Osteocyte (in vitro differentiated cells): ENCODE results near the gene PAPSS2. TPM values are rescaled to one million over a fixed set of nuclear protein-coding genes. Genes with fewer than 3 reads are reported as not detected.
A peak's percentile ranks its signal among the peaks of the same experiment; 100 is the strongest.

Experiments used
- DNase-seq: peaks from one replicate; pipeline ENCODE4 v3.0.0; 2021; ENCODE audit warnings: mixed read lengths; ENCODE audit not compliant: unreplicated experiment; ENCODE audit errors: extremely low spot score
- H3K27ac Mint-ChIP-seq: one replicate; pipeline ENCODE4 v1.8.0; 2021; ENCODE audit warnings: mild to moderate bottlenecking, mixed read lengths; ENCODE audit not compliant: unreplicated experiment
- H3K27me3 Mint-ChIP-seq: one replicate; pipeline ENCODE4 v1.8.0; 2021; ENCODE audit warnings: mixed read lengths; ENCODE audit not compliant: unreplicated experiment
- H3K36me3 Mint-ChIP-seq: one replicate; pipeline ENCODE4 v1.8.0; 2021; ENCODE audit warnings: mixed read lengths; ENCODE audit not compliant: unreplicated experiment
- H3K4me1 Mint-ChIP-seq: one replicate; pipeline ENCODE4 v1.8.0; 2021; ENCODE audit warnings: mixed read lengths; ENCODE audit not compliant: unreplicated experiment
- H3K4me3 Mint-ChIP-seq: one replicate; pipeline ENCODE4 v1.8.0; 2021; ENCODE audit warnings: mild to moderate bottlenecking, moderate library complexity, mixed read lengths; ENCODE audit not compliant: unreplicated experiment
- H3K9me3 Mint-ChIP-seq: one replicate; pipeline ENCODE4 v1.8.0; 2021; ENCODE audit warnings: mixed read lengths; ENCODE audit not compliant: unreplicated experiment
- total RNA-seq: library from RNA; stranded (reverse); gene quantifications from 2 replicates; pipeline ENCODE4 v1.2.1, GENCODE V29; 2021
- TF ChIP-seq, protein P1 (sequence below): fragments of 200-600 bp; sonication (generic); IDR thresholded peaks from 2 replicates; pipeline ENCODE4 v1.5.0; 2021; ENCODE audit warnings: antibody characterized with exemption, mild to moderate bottlenecking, moderate library complexity

The PAPSS2 gene
- total RNA-seq, 1 donor from 2014 or later, result 18.5 TPM

DNA sequence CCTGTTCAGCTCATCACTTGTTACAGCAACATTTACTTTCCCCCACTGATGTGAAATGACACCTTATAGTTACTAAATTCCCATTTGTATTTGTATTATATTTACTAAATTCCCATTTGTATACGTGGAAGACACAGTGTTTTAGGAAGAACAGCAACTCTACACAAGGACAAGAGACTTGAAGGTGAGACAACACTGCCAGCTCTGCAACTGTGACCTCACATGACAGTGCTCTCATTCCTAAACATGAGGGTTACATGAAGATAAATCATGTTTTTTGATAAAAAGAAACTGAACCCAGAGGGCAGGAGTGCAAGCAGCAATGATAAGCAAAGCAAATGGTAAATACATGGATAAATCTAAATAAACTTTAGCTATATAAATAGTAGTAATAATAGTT, 98.0 kb downstream of the PAPSS2 start:
- H3K9me3 Mint-ChIP-seq, result no peaks in the 10 kb centered on the region

DNA sequence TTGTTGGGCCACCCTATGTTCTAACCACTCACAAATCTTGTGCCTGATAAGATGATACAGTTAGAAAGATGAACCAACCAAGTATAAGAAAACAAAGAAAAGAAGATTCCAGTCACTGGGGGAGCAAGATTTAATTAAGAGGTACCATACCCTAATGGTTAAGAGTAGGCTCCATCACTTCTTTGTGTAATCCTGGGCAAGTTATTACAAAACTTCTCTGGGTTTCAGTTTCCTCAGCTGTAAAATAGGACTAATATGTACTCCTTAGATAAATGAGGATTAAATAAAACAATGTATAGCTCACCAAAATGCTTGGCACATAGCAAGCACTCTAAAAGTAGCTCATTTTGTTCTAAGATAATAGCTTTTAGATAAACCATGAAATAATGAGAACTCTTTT, 99.9 kb downstream of the PAPSS2 start:
- H3K9me3 Mint-ChIP-seq, result no peaks in the 10 kb centered on the region
- H3K27ac Mint-ChIP-seq, result no peak overlapping the region
- TF ChIP-seq, protein P1, sequence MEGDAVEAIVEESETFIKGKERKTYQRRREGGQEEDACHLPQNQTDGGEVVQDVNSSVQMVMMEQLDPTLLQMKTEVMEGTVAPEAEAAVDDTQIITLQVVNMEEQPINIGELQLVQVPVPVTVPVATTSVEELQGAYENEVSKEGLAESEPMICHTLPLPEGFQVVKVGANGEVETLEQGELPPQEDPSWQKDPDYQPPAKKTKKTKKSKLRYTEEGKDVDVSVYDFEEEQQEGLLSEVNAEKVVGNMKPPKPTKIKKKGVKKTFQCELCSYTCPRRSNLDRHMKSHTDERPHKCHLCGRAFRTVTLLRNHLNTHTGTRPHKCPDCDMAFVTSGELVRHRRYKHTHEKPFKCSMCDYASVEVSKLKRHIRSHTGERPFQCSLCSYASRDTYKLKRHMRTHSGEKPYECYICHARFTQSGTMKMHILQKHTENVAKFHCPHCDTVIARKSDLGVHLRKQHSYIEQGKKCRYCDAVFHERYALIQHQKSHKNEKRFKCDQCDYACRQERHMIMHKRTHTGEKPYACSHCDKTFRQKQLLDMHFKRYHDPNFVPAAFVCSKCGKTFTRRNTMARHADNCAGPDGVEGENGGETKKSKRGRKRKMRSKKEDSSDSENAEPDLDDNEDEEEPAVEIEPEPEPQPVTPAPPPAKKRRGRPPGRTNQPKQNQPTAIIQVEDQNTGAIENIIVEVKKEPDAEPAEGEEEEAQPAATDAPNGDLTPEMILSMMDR, result no peak
- no peak for DNase-seq
- H3K36me3 Mint-ChIP-seq, result peaks cover 20% of the 10 kb centered on the region
- no peaks in the 10 kb centered on the region for H3K27me3 Mint-ChIP-seq
- peaks cover 6% of the 10 kb centered on the region for H3K4me1 Mint-ChIP-seq
- H3K4me3 Mint-ChIP-seq, result no peak overlapping the region

More for the DNA sequence above, 98.0 kb downstream of the PAPSS2 start:
- Mint-ChIP-seq H3K4me1 (peaks cover 6% of the 10 kb centered on the region), H3K27me3 (no peaks in the 10 kb centered on the region), H3K4me3 (no peak overlapping the region), H3K27ac (no peak overlapping the region), H3K36me3 (peaks cover 24% of the 10 kb centered on the region)
- DNase-seq, result no peak
- TF ChIP-seq, protein P1, result no peak

DNA sequence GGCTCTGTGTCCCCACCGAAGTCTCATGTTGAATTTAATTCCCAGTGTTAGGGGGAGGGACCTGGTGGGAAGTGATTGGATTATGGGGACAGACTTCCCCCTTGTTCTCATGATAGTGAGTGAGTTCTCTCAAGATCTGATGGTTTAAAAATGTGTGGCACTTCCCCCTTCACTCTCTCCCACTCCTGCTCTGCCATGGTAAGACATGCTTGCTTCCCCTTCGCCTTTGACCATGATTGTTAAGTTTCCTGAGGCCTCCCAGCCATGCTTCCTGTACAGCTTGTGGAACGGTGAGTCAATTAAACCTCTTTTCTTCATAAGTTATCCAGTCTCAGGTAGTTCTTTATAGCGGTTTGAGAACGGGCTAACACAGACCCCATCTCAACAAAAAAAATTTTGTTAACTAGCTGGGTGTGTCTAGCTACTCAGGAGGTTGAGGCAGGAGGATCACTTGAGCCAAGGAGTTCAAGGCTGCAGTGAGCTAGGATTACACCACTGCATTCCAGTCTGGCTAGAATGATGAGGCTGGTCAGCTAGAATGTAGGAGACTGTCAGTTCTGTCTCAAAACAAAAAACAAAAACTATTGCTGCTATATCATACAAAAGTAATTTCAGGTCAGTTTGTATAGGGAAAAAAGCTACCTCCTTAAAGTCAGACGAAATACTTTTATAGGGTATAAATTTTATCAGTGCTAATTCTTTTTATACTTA, 100.7 kb downstream of the PAPSS2 start:
- no peak for DNase-seq
- Mint-ChIP-seq H3K27ac (peak overlapping the region; percentile 12), H3K4me3 (no peak overlapping the region), H3K4me1 (peaks cover 6% of the 10 kb centered on the region), H3K9me3 (no peaks in the 10 kb centered on the region), H3K27me3 (no peaks in the 10 kb centered on the region), H3K36me3 (peaks cover 20% of the 10 kb centered on the region)
- TF ChIP-seq, protein P1, result no peak

DNA sequence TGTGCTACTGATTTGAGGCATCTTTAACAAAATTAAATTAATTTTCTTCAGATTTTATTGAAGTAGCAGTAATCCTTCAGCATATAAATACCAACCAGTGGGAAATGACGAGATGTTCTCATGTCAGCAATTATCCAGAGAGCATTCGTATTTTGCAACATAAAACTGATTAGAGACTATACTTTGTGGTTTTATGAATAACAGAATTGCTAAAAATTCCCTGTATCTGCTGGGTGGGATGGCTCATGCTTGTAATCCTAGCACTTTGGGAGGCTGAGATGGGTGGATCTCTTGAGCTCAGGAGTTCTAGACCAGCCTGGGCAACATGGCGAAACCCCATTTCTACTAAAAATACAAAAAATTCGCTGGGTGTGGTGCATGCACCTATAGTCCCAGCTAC, 101.5 kb downstream of the PAPSS2 start:
- no peak for DNase-seq
- H3K4me3 Mint-ChIP-seq, result no peak overlapping the region

DNA sequence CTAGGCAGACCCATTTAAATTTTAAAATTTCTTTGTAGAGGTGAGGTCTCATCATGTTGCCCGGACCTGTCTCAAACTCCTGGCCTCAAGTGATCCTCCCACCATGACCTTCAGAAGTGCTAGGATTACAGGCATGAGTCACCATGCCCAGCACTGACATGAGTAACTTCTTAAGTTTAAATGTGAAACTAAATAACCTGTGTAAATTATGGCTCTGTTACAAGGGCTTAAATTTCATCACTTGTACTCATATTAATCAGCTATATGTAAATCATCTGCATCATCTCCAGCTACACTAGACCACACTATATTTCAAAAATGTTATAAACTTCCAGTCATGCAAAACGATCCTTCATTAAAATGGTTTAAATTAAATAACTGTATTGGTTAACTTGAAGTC, 102.2 kb downstream of the PAPSS2 start:
- TF ChIP-seq, protein P1, result no peak
- H3K4me1 Mint-ChIP-seq, result peaks cover 10% of the 10 kb centered on the region
- peaks cover 21% of the 10 kb centered on the region for H3K36me3 Mint-ChIP-seq
- no peaks in the 10 kb centered on the region for H3K27me3 Mint-ChIP-seq
- H3K27ac Mint-ChIP-seq, result peak overlapping the region; percentile 2
- DNase-seq, result no peak
- H3K4me3 Mint-ChIP-seq, result no peak overlapping the region
- H3K9me3 Mint-ChIP-seq, result no peaks in the 10 kb centered on the region

More for the DNA sequence above, 101.5 kb downstream of the PAPSS2 start:
- peaks cover 7% of the 10 kb centered on the region for H3K4me1 Mint-ChIP-seq
- no peaks in the 10 kb centered on the region for H3K9me3 Mint-ChIP-seq
- no peaks in the 10 kb centered on the region for H3K27me3 Mint-ChIP-seq
- H3K36me3 Mint-ChIP-seq, result peaks cover 22% of the 10 kb centered on the region
- TF ChIP-seq, protein P1, result no peak
- H3K27ac Mint-ChIP-seq, result peak overlapping the region; percentile 18
